Inflammatory macrophage (primary cell): Measurements from ENCODE around the gene ATG9B.

ENCODE experiments used
- DNase-seq, 2 donors: peaks; one replicate each; pipeline ENCODE4 v3.0.0-alpha.2; 2020 to 2022

ATG9B gene

GRCh38 chr7:150977382-150978125 lies 46.7 kb downstream of the ATG9B start:
- DNase-seq: no peak

- DNase-seq: no peak
These were observed 47.5 kb downstream of the ATG9B start for GRCh38 chr7:150976529-150977381.

- DNase-seq: no peak
These were observed 48.6 kb downstream of the ATG9B start for GRCh38 chr7:150975536-150976319.

GRCh38 chr7:150974468-150975391 lies 49.6 kb downstream of the ATG9B start:
- DNase-seq: no peak

- DNase-seq: no peak
These were observed 50.5 kb downstream of the ATG9B start for GRCh38 chr7:150973571-150974451.

- DNase-seq: no peak
These were observed 51.6 kb downstream of the ATG9B start for GRCh38 chr7:150972741-150973140.

GRCh38 chr7:150972023-150972468 lies 52.2 kb downstream of the ATG9B start:
- no peak for DNase-seq

- no peak for DNase-seq
These were observed 52.9 kb downstream of the ATG9B start for GRCh38 chr7:150971242-150972022.

GRCh38 chr7:150970424-150970823 lies 53.9 kb downstream of the ATG9B start:
- DNase-seq: no peak

- no peak for DNase-seq
These were observed 54.8 kb downstream of the ATG9B start for GRCh38 chr7:150969475-150969874.

- no peak for DNase-seq
These were observed 55.4 kb downstream of the ATG9B start for GRCh38 chr7:150968734-150969372.

GRCh38 chr7:150968056-150968733 lies 56.1 kb downstream of the ATG9B start:
- no peak for DNase-seq

GRCh38 chr7:150967349-150967748 lies 56.9 kb downstream of the ATG9B start:
- DNase-seq: no peak

GRCh38 chr7:150966002-150966401 lies 58.3 kb downstream of the ATG9B start:
- no peak for DNase-seq

GRCh38 chr7:150965273-150965830 lies 58.9 kb downstream of the ATG9B start:
- no peak for DNase-seq
